ENCODE measurements around the gene WNT9A.

DNA sequence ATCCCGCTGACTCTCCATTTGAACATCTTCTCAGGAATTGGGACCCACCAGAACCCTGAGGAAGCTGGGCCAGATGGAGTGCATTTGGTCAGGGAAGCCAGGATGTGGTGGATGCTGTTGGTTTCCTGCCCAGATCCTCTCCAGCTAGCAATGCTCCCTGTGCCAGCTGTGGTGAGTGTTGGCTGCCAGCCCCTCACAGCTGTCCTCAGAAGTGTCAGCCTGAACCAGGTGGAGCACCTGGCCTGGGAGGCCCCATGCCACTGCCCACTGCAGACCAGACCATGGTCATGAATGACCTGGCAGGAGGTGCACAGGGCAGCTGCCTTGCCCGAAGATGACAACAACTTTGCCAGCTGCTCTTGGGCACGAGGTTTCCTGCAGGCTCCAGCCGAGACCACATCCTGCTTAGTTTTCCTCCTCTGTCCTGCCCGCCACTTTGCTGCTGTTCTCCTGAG is 77.9 kb downstream of the WNT9A start:
- no peak for TF ChIP-seq POLR2A (IDR thresholded peaks at IDR 0.05)
- TF ChIP-seq CTCF (IDR thresholded peaks at IDR 0.05) = no peak
